SK-N-SH (cell line): ENCODE measurements around the gene ZNF66. TPM values are rescaled to one million over a fixed set of nuclear protein-coding genes. Genes with fewer than 3 reads are reported as not detected.
"Not testable (repeated sequence)": the region's sequence is repeated elsewhere in the genome, so short reads cannot be mapped to it uniquely, and the experiment has no call there.

Experiments used
- CTCF ChIA-PET: fragments of 300-600, 350-600 bp; formaldehyde crosslinking; extraction: SDS; loops from one replicate; lab custom pipeline; 2021; lab: Yijun Ruan, JAX
- POLR2A ChIA-PET: fragments of 350-600 bp; sonication (Branson Sonifier 250); formaldehyde crosslinking; extraction: SDS; loops from one replicate; lab custom pipeline; 2020; ENCODE audit warnings: antibody characterized with exemption, inconsistent platforms; lab: Yijun Ruan, JAX
- DNase-seq: peaks from one replicate; pipeline ENCODE4 v3.0.0; 2012
- H2AFZ ChIP-seq: fragments of 200-600 bp; sonication (generic); 2 replicates; pipeline ENCODE4 v1.8.1; 2016; ENCODE audit warnings: antibody characterized with exemption, mild to moderate bottlenecking, low read depth
- H3F3A ChIP-seq: fragments of 200-600 bp; sonication (generic); replicated peaks from 2 replicates; pipeline ENCODE3; 2016; ENCODE audit warnings: antibody characterized with exemption, mild to moderate bottlenecking; ENCODE audit not compliant: insufficient read depth
- H3K27ac ChIP-seq, 2 experiments: fragments of 200-500 bp in 1 of 2; fragments of 200-600 bp in 1 of 2; sonication (Bioruptor generic) in 1 of 2; sonication (generic), shearing (Covaris generic) in 1 of 2; 2 replicates each; pipeline versions ENCODE4 v1.5.1 to v1.6.1; 2014 to 2016; ENCODE audit warnings: low read depth in 2 of 2, inconsistent platforms in 1 of 2, low read length in 1 of 2, mild to moderate bottlenecking in 1 of 2, mixed read lengths in 1 of 2
- H3K27me3 ChIP-seq: fragments of 200-600 bp; sonication (generic), shearing (Covaris generic); 2 replicates; pipeline ENCODE4 v1.6.1; 2016; ENCODE audit warnings: mixed run types; ENCODE audit not compliant: insufficient read depth
- H3K36me3 ChIP-seq, 2 experiments: fragments of 200-500 bp in 1 of 2; fragments of 200-600 bp in 1 of 2; sonication (Bioruptor generic) in 1 of 2; sonication (generic) in 1 of 2; replicated peaks in 1 of 2; 2 replicates each; pipeline versions ENCODE3 to v1.5.1; 2014 to 2016; ENCODE audit warnings: low read length in 1 of 2, mild to moderate bottlenecking in 1 of 2; ENCODE audit not compliant: insufficient read depth in 2 of 2, control insufficient read depth in 1 of 2
- H3K4me1 ChIP-seq, 2 experiments: fragments of 200-500 bp in 1 of 2; fragments of 200-600 bp in 1 of 2; sonication (Bioruptor generic) in 1 of 2; sonication (generic), shearing (Covaris generic) in 1 of 2; 2 replicates each; pipeline versions ENCODE4 v1.5.1 to v1.6.1; 2014 to 2016; ENCODE audit warnings: low read depth in 1 of 2, low read length in 1 of 2, mixed run types in 1 of 2; ENCODE audit not compliant: insufficient read depth in 2 of 2, control insufficient read depth in 1 of 2
- H3K4me2 ChIP-seq: fragments of 200-600 bp; sonication (generic), shearing (Covaris generic); 2 replicates; pipeline ENCODE4 v1.6.1; 2017; ENCODE audit warnings: mixed run types
- H3K4me3 ChIP-seq, 2 experiments: fragments of 200-500 bp in 1 of 2; fragments of 200-600 bp in 1 of 2; sonication (Bioruptor generic) in 1 of 2; sonication (generic), shearing (Covaris generic) in 1 of 2; 2 replicates each; pipeline versions ENCODE4 v1.5.1 to v1.8.1; 2014 to 2016; ENCODE audit warnings: low read depth in 2 of 2, inconsistent platforms in 1 of 2, low read length in 1 of 2, mild to moderate bottlenecking in 1 of 2, mixed read lengths in 1 of 2, moderate library complexity in 1 of 2
- H3K79me2 ChIP-seq: fragments of 200-600 bp; sonication (generic); 2 replicates; pipeline ENCODE4 v1.8.1; 2017; ENCODE audit warnings: mild to moderate bottlenecking; ENCODE audit not compliant: insufficient read depth
- H3K9ac ChIP-seq: fragments of 200-600 bp; sonication (generic); 2 replicates; pipeline ENCODE4 v1.6.1; 2017; ENCODE audit warnings: mixed run types
- H3K9me2 ChIP-seq: fragments of 200-600 bp; sonication (generic); 2 replicates; pipeline ENCODE4 v1.6.1; 2017; ENCODE audit warnings: mixed run types
- H3K9me3 ChIP-seq: fragments of 200-600 bp; sonication (generic); 2 replicates; pipeline ENCODE4 v1.6.1; 2017; ENCODE audit warnings: mixed run types, mild to moderate bottlenecking, moderate library complexity
- H4K20me1 ChIP-seq: fragments of 200-600 bp; sonication (generic); 2 replicates; pipeline ENCODE4 v1.6.1; 2017; ENCODE audit warnings: mild to moderate bottlenecking, mixed run types; ENCODE audit not compliant: insufficient read depth
- EZH2phosphoT487 ChIP-seq: fragments of 200-600 bp; sonication (generic); IDR thresholded peaks from 2 replicates; pipeline ENCODE4 v1.6.1; 2017; ENCODE audit warnings: low read depth, mixed run types, mild to moderate bottlenecking, antibody characterized with exemption, moderate library complexity, borderline replicate concordance
- FOXJ3 ChIP-seq: sonication (generic); formaldehyde crosslinking; IDR thresholded peaks from 2 replicates; pipeline ENCODE4 v1.5.1; 2020; ENCODE audit warnings: mild to moderate bottlenecking, missing genetic modification reagents
- PBX3 ChIP-seq: IDR thresholded peaks from 2 replicates; pipeline ENCODE4; 2012
- POLR2AphosphoS5 ChIP-seq: IDR thresholded peaks from 2 replicates; pipeline ENCODE4 v1.6.1; 2012; ENCODE audit warnings: low read depth, low read length
- WGBS: methylation state at CpG from one replicate; pipeline ENCODE4 v1.1.6; 2017; ENCODE audit warnings: low lambda C conversion rate; 5-methylcytosine and 5-hydroxymethylcytosine counted together
- polyA plus RNA-seq, 3 experiments: library from polyadenylated mRNA; depleted of rRNA; stranded (reverse); fragments of >200 nt; gene quantifications; 2 replicates each; pipeline ENCODE4 v1.2.3, GENCODE V29; 2012
- TF ChIP-seq, protein P1 (sequence below): IDR thresholded peaks from 2 replicates; pipeline ENCODE4 v1.6.1; 2012; ENCODE audit warnings: mild to moderate bottlenecking, low read depth, low read length, moderate library complexity
- TF ChIP-seq, protein P2 (sequence below): fragments of 150-350 bp; IDR thresholded peaks from 2 replicates; pipeline ENCODE4 v1.6.1; 2017; ENCODE audit warnings: antibody characterized with exemption, low read length, low read depth, borderline replicate concordance

Gene ZNF66
- polyA plus RNA-seq, 1 of the 3 experiments (the other 2 are of a cell fraction): 0.38 TPM

- TF ChIP-seq PBX3 (peak; percentile 99), EZH2phosphoT487 (no peak), FOXJ3 (no peak), POLR2AphosphoS5 (peak; percentile 71)
- TF ChIP-seq, protein P1, sequence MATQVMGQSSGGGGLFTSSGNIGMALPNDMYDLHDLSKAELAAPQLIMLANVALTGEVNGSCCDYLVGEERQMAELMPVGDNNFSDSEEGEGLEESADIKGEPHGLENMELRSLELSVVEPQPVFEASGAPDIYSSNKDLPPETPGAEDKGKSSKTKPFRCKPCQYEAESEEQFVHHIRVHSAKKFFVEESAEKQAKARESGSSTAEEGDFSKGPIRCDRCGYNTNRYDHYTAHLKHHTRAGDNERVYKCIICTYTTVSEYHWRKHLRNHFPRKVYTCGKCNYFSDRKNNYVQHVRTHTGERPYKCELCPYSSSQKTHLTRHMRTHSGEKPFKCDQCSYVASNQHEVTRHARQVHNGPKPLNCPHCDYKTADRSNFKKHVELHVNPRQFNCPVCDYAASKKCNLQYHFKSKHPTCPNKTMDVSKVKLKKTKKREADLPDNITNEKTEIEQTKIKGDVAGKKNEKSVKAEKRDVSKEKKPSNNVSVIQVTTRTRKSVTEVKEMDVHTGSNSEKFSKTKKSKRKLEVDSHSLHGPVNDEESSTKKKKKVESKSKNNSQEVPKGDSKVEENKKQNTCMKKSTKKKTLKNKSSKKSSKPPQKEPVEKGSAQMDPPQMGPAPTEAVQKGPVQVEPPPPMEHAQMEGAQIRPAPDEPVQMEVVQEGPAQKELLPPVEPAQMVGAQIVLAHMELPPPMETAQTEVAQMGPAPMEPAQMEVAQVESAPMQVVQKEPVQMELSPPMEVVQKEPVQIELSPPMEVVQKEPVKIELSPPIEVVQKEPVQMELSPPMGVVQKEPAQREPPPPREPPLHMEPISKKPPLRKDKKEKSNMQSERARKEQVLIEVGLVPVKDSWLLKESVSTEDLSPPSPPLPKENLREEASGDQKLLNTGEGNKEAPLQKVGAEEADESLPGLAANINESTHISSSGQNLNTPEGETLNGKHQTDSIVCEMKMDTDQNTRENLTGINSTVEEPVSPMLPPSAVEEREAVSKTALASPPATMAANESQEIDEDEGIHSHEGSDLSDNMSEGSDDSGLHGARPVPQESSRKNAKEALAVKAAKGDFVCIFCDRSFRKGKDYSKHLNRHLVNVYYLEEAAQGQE: no peak
- TF ChIP-seq, protein P2, sequence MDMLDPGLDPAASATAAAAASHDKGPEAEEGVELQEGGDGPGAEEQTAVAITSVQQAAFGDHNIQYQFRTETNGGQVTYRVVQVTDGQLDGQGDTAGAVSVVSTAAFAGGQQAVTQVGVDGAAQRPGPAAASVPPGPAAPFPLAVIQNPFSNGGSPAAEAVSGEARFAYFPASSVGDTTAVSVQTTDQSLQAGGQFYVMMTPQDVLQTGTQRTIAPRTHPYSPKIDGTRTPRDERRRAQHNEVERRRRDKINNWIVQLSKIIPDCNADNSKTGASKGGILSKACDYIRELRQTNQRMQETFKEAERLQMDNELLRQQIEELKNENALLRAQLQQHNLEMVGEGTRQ: no peak
Measured at GRCh38 chr19:20776083-20777076, at the start of gene ZNF66 (continued).

DNA sequence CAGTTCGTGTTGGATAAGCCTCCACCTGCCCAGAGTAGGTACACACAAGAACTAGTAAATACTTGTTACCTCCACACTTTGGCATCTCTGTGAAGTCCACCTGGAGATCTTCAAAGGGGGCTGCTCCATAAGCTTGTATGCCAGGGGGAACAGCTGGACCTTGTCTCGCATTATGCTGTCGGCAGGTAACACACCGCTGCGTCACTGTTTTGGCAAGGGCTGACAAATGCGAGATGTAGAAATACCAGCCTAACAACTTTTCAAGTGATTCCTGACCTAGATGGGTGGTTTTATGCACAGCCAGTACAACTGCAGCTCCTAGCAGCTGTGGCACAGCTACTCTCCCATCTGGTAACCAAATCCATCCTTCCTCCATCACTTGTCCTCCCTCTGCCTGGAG is 25.9 kb upstream of the ZNF66 start:
- H3K4me2 ChIP-seq, POLR2A ChIA-PET, H3F3A ChIP-seq, CTCF ChIA-PET, DNase-seq, H3K9ac ChIP-seq, H3K36me3 ChIP-seq, H3K27me3 ChIP-seq, H3K4me3 ChIP-seq, H2AFZ ChIP-seq, H4K20me1 ChIP-seq, H3K9me2 ChIP-seq, H3K4me1 ChIP-seq, H3K27ac ChIP-seq, H3K9me3 ChIP-seq, H3K79me2 ChIP-seq: not testable (repeated sequence)
- WGBS: 44% methylated on average over 3 of the region's 6 CpGs

GRCh38 chr19:20752291-20752690 is 23.8 kb upstream of the ZNF66 start:
- H3K79me2 ChIP-seq, H3K27ac ChIP-seq, H2AFZ ChIP-seq, H3K9me2 ChIP-seq, H3K4me3 ChIP-seq, H3F3A ChIP-seq, H3K9ac ChIP-seq, H3K36me3 ChIP-seq, H3K4me2 ChIP-seq, CTCF ChIA-PET, DNase-seq, H3K9me3 ChIP-seq, H3K4me1 ChIP-seq, H4K20me1 ChIP-seq, H3K27me3 ChIP-seq, POLR2A ChIA-PET: not testable (repeated sequence)
- WGBS: 35% methylated on average over 9 of the region's 9 CpGs

GRCh38 chr19:20769225-20769736 is 6.8 kb upstream of the ZNF66 start:
- H3K9me2 ChIP-seq, DNase-seq, H3K36me3 ChIP-seq, H3K79me2 ChIP-seq, H2AFZ ChIP-seq, POLR2A ChIA-PET, H3K27ac ChIP-seq, H3K9ac ChIP-seq, H3K4me1 ChIP-seq, H3K4me3 ChIP-seq, H4K20me1 ChIP-seq, H3K27me3 ChIP-seq, H3F3A ChIP-seq, H3K4me2 ChIP-seq, CTCF ChIA-PET, H3K9me3 ChIP-seq: not testable (repeated sequence)
- WGBS: 50% methylated on average over 8 of the region's 8 CpGs
